SIG-M5 treated with dmso at 0.1 percent for 504 hours (cell line): Measurements from ENCODE around the gene INHBB.
"Not testable (repeated sequence)": the region's sequence is repeated elsewhere in the genome, so short reads cannot be mapped to it uniquely, and the experiment has no call there.

ENCODE experiments used
- DNase-seq: peaks from one replicate; lab custom pipeline; 2025; ENCODE audit not compliant: unreplicated experiment; lab: John Stamatoyannopoulos, UW

INHBB gene

GRCh38 chr2:120315367-120316033, 30.4 kb upstream of the INHBB start:
- DNase-seq = no peak

DNA sequence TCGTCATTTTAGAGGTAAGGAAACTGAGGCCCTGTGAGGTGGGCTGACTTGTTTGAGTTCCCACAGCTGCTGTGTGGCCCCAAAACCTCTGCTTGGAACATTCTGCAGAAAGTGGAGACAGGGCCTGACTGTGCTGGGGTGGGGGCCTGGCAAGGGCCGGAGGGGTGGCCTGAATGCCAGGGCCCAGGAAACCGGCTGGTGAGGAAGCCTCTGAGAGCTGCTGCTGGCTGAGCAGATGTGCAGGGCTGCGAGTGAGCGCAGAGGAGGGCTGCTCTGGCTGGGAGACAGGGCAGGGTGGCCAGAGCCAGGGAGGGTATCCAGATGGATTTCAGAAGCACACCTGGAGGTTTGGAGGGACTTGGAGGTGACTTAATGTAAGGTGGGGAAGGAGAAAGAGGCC, 29.9 kb upstream of the INHBB start:
- DNase-seq = no peak

- no peak for DNase-seq
Measured at GRCh38 chr2:120316528-120317179, 29.3 kb upstream of the INHBB start.

GRCh38 chr2:120317180-120317533, 28.8 kb upstream of the INHBB start:
- no peak for DNase-seq

DNA sequence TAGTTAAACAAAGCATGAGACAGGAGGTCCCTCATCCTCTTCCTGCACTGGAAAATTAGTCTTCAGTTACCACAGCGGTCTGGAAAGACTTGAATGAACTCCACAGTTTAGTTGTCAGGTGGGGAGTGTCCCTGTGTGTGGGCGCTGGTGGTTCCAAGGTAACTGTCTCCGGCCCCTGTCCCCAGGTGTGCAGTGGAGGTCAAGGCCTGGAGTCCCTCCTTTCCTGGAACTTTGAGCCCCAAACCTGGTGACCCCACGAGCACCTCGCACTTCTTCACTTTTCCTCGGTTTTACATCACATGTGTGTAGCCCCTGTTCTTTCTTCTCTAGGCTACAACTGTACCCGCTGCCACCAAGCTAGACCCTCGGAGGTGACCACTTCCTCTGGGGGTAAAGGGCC, 28.0 kb upstream of the INHBB start:
- no peak for DNase-seq

DNA sequence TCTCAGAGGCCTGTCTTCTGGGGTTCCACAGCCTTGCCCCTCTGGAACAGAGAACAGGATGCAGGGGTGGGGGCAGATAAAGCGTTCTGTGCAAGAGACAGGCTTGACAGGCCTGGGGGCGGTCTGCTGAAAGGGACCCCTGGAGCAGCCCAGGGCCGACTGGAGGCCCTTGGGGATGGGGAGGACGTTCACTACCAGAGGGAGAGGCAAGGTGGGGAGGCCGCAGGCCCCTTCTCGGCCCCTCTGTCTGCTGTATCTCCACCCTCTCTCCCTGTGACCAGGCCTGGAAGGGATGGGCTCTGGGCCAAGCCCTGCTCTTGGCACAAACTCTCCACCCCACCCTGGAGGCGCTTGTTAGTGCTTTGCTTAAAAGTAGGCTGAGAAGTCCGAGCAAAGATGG, 27.3 kb upstream of the INHBB start:
- no peak for DNase-seq

GRCh38 chr2:120319123-120319522, 26.8 kb upstream of the INHBB start:
- no peak for DNase-seq

DNA sequence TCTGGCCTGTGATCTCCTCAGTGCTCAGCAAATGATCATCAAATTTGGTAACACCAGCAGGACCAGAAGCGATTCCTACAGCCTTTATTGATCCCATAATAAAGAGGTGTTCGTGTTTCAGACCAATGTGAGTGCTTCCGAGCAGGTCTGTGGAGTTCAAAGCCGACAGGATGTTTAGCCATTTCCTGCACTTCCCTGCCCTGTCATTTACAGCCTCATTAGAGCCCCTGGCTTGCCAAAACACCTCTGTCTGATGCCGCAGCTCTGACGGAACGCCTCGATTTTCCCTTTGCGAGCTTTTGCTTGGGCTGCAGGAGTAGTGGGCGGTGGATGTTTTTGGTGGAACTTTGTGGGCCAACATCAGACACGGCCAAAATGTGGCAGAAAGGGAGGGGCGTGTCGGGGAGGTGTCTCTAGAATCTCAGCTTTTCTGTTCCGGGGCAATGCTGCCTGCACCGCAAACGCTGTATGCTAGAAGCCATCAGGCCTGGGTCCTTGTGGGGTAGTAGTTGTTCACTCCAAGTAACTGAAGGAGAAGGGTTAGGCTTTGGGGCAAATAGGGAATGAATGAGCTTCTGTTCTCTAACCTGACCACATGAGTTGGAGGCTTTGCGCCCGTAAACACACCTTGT, 26.1 kb upstream of the INHBB start:
- no peak for DNase-seq

- DNase-seq = no peak
Measured at GRCh38 chr2:120320318-120320851, 25.6 kb upstream of the INHBB start.

- not testable (repeated sequence) for DNase-seq
Measured at GRCh38 chr2:120320887-120321556, 24.9 kb upstream of the INHBB start.

- DNase-seq = no peak
Measured at GRCh38 chr2:120321721-120322284, 24.1 kb upstream of the INHBB start.

GRCh38 chr2:120322329-120322728, 23.6 kb upstream of the INHBB start:
- no peak for DNase-seq

DNA sequence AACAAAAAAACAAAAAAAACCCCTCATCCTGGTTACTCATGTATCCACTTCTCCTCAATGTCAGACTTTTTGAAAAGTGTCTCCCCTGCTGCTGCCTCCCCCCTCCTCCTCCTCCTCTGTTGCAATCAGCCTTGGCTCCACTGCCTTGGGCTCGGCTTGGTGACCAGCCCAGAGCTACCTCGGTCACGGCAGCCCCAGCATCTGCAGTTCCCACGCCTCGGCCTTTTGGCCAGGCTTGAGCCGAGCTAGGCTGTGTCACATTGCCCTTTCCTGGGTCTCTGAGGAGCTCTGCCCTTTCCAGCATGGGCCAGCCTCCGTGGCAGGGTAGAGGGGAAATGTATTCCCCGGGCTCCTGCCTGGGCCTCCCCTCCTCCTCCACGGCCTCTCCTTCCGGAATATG, 22.7 kb upstream of the INHBB start:
- no peak for DNase-seq

DNA sequence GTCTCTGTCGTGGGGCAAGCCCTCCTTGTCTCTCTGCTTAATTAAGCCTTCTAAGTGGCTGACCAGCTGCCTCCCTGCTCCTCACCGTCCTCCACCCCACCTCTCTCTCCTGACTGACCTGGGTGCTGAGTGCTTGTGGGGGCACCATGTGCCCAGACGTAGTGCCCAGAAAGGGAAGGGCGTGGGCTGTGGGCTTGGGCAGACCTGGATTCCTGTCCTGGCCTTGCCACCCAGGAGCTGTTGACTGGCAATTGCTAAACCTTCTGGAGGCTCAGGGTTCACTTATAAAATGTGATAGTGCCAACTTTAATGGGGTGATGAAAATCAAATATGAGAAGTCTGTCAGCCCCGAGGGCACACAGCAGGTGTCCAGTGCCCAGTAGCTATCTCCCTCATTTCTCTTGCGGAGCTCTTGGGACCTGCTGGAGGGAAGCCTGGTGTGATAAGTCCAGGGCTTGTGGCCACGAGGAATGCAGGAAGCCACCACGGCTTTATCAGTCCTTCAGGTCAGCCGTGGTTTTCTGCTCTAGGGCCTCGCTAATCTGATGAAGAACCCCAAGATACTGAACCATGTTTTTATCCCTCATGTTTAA, 22.0 kb upstream of the INHBB start:
- no peak for DNase-seq

GRCh38 chr2:120324933-120325332, 21.0 kb upstream of the INHBB start:
- no peak for DNase-seq

DNA sequence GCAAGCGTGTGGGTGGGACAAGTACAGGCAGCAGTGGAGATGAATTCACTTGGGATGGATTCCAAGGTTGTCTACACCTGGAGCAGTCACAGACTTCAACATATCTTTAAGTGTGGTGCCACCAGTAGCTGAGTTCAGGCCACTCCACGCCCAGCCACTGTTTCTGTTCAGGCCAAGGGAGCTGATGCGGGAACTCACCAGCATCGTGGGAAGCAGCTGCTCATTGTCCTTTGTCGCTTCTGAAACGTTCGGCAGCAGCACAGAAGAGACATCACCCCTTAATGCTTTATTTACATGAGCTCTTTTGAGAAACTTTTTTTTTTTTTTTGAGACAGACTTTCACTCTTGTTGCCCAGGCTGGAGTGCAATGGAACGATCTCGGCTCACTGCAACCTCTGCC, 19.9 kb upstream of the INHBB start:
- DNase-seq = no peak

DNA sequence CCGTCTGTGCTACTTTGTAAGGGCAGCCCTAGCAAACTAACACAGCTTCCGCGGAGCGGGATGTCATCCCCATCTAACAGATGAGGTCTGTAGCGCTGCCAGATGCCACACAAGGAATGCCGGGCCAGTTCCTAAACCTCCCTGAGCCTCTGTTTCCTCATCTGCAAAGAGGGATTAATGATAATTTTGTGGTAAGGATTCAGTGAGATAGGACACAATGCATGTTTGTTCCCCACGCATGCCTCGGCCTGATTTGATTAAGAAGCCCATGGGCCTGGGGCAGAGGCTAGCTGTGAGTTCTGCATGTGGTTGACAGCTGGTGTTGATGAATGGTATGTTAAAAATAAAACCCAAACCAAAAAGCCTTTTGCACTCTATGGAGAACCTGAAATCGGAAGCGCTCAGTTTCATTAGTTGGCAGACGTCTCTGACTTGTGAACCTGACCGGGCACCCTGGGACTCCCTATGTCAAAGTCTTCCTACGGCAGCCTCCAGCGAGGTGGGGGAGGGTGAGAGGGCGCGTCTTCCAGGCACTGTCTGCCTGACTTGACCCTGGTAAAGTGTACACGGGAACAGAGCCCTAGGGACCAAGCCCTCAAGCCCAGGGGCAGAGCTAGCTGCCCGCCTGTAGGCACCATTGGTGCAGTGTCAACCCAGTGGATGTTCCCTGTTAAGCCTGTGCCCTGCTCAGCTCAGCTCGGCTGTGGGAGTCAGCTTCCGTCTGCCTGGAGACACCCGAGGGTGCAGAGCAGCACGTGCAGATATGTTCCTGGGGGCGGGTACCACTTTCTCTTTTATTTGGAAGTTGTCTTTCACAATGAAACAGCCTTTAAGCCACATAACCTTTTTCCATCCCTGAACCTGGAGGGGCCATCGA, 14.8 kb upstream of the INHBB start:
- no peak for DNase-seq

DNA sequence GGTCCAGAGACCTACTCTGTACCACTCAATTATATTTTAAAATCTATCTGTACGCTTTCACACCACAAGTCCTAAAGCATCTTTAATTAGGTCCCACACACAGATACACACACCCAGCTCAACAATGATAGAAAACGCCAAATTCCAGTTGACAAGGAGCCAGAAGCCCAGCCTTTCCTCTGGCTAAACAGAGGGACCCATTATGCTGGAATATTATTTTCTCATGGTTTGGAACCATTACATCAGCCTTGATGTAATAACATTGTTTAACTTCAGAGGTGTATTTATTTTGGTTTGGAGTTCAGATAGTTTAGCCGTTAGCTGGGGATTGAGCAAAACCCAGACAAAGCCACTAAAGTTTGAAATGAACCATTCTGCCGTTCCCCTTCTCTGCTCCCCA, 14.0 kb upstream of the INHBB start:
- no peak for DNase-seq

GRCh38 chr2:120332384-120332783, 13.6 kb upstream of the INHBB start:
- DNase-seq = no peak

DNA sequence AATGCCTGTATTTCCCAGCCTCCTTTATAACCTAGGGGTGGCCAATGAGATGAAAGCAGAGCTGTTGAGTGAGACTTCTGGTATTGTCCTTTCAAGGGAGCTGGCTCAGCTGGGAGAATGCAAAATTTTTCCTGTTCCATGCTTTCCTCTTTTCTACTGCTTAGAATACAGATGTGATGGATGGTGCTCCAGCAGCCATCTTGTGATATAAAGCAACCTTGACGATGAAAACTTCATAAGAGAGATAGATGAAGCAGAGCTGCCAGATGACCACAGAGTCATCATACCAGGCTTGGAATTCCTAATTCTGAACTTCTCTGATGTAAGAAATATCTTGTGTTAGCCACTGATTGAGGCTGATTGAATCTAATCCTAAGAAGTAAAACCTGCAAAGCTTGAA, 11.9 kb upstream of the INHBB start:
- no peak for DNase-seq
